ENCODE measurements around the gene SV2B. TPM values are rescaled to one million over a fixed set of nuclear protein-coding genes. Genes with fewer than 3 reads are reported as not detected.

SV2B gene
- total and polyA plus RNA-seq, 2 experiments from 2014 or later = 0.17 to 2.2 TPM

- Histone ChIP-seq H3K4me3 (no peak overlapping the region), H3K79me2 (no peaks in the 10 kb centered on the region), H3K36me3 (replicated peaks; ENCODE audit: insufficient read depth, low read depth) (no peaks in the 10 kb centered on the region), H3K9me2 (replicated peaks; ENCODE audit: insufficient read depth) (no peaks in the 10 kb centered on the region), H3K9me3 (ENCODE audit: low read depth) (no peaks in the 10 kb centered on the region), H4K20me1 (ENCODE audit: insufficient read depth, poor library complexity, severe bottlenecking) (no peaks in the 10 kb centered on the region), H3K4me2 (no peak overlapping the region), H2AFZ (no peak overlapping the region), H3K27me3 (peaks cover 11% of the 10 kb centered on the region), H3K4me1 (ENCODE audit: insufficient read depth) (no peaks in the 10 kb centered on the region), H3K27ac (no peak overlapping the region)
- 89% methylated on average over 1 of the region's 1 CpG for whole genome bisulfite sequencing (ENCODE audit: low lambda C conversion rate, missing lambda C conversion rate)
- DNase-seq (ENCODE audit: low spot score) = no peak
- no peak for TF ChIP-seq CTCF (IDR thresholded peaks at IDR 0.05; ENCODE audit: poor library complexity)
- TF ChIP-seq EZH2 (IDR thresholded peaks at IDR 0.05; ENCODE audit: borderline replicate concordance) = no peak
- no peak for TF ChIP-seq EZH2phosphoT487 (IDR thresholded peaks at IDR 0.05; ENCODE audit: low read depth, severe bottlenecking, unreplicated experiment)
Observed at GRCh38 chr15:91122296-91122695, 22.2 kb downstream of the SV2B start.

- H3K79me2 ChIP-seq = no peaks in the 10 kb centered on the region
- no peaks in the 10 kb centered on the region for H4K20me1 ChIP-seq (ENCODE audit: insufficient read depth, poor library complexity, severe bottlenecking)
- no peaks in the 10 kb centered on the region for H3K9me3 ChIP-seq (ENCODE audit: low read depth)
- no peak for DNase-seq (ENCODE audit: low spot score)
- H3K4me3 ChIP-seq = no peak overlapping the region
- H3K4me1 ChIP-seq (ENCODE audit: insufficient read depth) = no peaks in the 10 kb centered on the region
- no peaks in the 10 kb centered on the region for H3K9me2 ChIP-seq (replicated peaks; ENCODE audit: insufficient read depth)
- H3K36me3 ChIP-seq (replicated peaks; ENCODE audit: insufficient read depth, low read depth) = no peaks in the 10 kb centered on the region
- no peak overlapping the region for H2AFZ ChIP-seq
- no peak overlapping the region for H3K27ac ChIP-seq
- no peak for TF ChIP-seq EZH2 (IDR thresholded peaks at IDR 0.05; ENCODE audit: borderline replicate concordance)
- no peak for TF ChIP-seq EZH2phosphoT487 (IDR thresholded peaks at IDR 0.05; ENCODE audit: low read depth, severe bottlenecking, unreplicated experiment)
- no peak for TF ChIP-seq CTCF (IDR thresholded peaks at IDR 0.05; ENCODE audit: poor library complexity)
- peaks cover 19% of the 10 kb centered on the region for H3K27me3 ChIP-seq
- WGBS (ENCODE audit: low lambda C conversion rate, missing lambda C conversion rate) = 75% methylated on average over 5 of the region's 5 CpGs
- no peak overlapping the region for H3K4me2 ChIP-seq
Observed at GRCh38 chr15:91124132-91124531, 24.1 kb downstream of the SV2B start.

- H3K27ac ChIP-seq = no peak overlapping the region
Observed at GRCh38 chr15:91125162-91125561, 25.1 kb downstream of the SV2B start.

More at GRCh38 chr15:91125162-91125561, 25.1 kb downstream of the SV2B start:
- Histone ChIP-seq H3K9me2 (replicated peaks; ENCODE audit: insufficient read depth) (no peaks in the 10 kb centered on the region), H3K79me2 (no peaks in the 10 kb centered on the region), H3K27me3 (peaks cover 19% of the 10 kb centered on the region), H3K9me3 (ENCODE audit: low read depth) (no peaks in the 10 kb centered on the region), H3K4me3 (no peak overlapping the region), H2AFZ (no peak overlapping the region), H4K20me1 (ENCODE audit: insufficient read depth, poor library complexity, severe bottlenecking) (no peaks in the 10 kb centered on the region), H3K4me1 (ENCODE audit: insufficient read depth) (no peaks in the 10 kb centered on the region), H3K4me2 (no peak overlapping the region), H3K36me3 (replicated peaks; ENCODE audit: insufficient read depth, low read depth) (no peaks in the 10 kb centered on the region)
- 92% methylated on average over 7 of the region's 7 CpGs for WGBS (ENCODE audit: low lambda C conversion rate, missing lambda C conversion rate)
- TF ChIP-seq CTCF (IDR thresholded peaks at IDR 0.05; ENCODE audit: poor library complexity) = no peak
- TF ChIP-seq EZH2 (IDR thresholded peaks at IDR 0.05; ENCODE audit: borderline replicate concordance) = no peak
- TF ChIP-seq EZH2phosphoT487 (IDR thresholded peaks at IDR 0.05; ENCODE audit: low read depth, severe bottlenecking, unreplicated experiment) = no peak
- no peak for DNase-seq (ENCODE audit: low spot score)
